DMS 273 (cell line): ENCODE results near the gene ATXN1.

Experiments used
- DNase-seq: peaks from one replicate; lab custom pipeline; 2025; ENCODE audit not compliant: unreplicated experiment; lab: John Stamatoyannopoulos, UW

Gene ATXN1

GRCh38 chr6:16301511-16301910 is 459.7 kb downstream of the ATXN1 start:
- no peak for DNase-seq

GRCh38 chr6:16299861-16300260 is 461.4 kb downstream of the ATXN1 start:
- DNase-seq = no peak

- DNase-seq = no peak
Measured at GRCh38 chr6:16296061-16296670, 465.1 kb downstream of the ATXN1 start.

- no peak for DNase-seq
Measured at GRCh38 chr6:16295471-16295870, 465.8 kb downstream of the ATXN1 start.

GRCh38 chr6:16295060-16295459 is 466.2 kb downstream of the ATXN1 start:
- no peak for DNase-seq

- DNase-seq = no peak
Measured at GRCh38 chr6:16294371-16294770, 466.9 kb downstream of the ATXN1 start.

- DNase-seq = no peak
Measured at GRCh38 chr6:16292942-16293341, 468.3 kb downstream of the ATXN1 start.

GRCh38 chr6:16292432-16292831 is 468.8 kb downstream of the ATXN1 start:
- no peak for DNase-seq

GRCh38 chr6:16291739-16292138 is 469.5 kb downstream of the ATXN1 start:
- DNase-seq = no peak

GRCh38 chr6:16288163-16288562 is 473.1 kb downstream of the ATXN1 start:
- DNase-seq = no peak

- DNase-seq = peak; percentile 70
Measured at GRCh38 chr6:16286151-16286522, 475.1 kb downstream of the ATXN1 start.

GRCh38 chr6:16285467-16286150 is 475.7 kb downstream of the ATXN1 start:
- DNase-seq = no peak

GRCh38 chr6:16284472-16284871 is 476.8 kb downstream of the ATXN1 start:
- DNase-seq = no peak

- DNase-seq = no peak
Measured at GRCh38 chr6:16282370-16282769, 478.9 kb downstream of the ATXN1 start.

GRCh38 chr6:16279243-16279642 is 482.0 kb downstream of the ATXN1 start:
- no peak for DNase-seq

- no peak for DNase-seq
Measured at GRCh38 chr6:16278750-16279149, 482.5 kb downstream of the ATXN1 start.

GRCh38 chr6:16278048-16278724 is 483.1 kb downstream of the ATXN1 start:
- DNase-seq = no peak

GRCh38 chr6:16277101-16277981 is 483.9 kb downstream of the ATXN1 start:
- peak; percentile 72 for DNase-seq

- DNase-seq = no peak
Measured at GRCh38 chr6:16274885-16275589, 486.2 kb downstream of the ATXN1 start.

- no peak for DNase-seq
Measured at GRCh38 chr6:16274483-16274882, 486.8 kb downstream of the ATXN1 start.

GRCh38 chr6:16273256-16273655 is 488.0 kb downstream of the ATXN1 start:
- no peak for DNase-seq
